Measurements from ENCODE around the gene COL15A1.

GRCh38 chr9:99101271-99101670 lies 157.6 kb downstream of the COL15A1 start:
- no peak for TF ChIP-seq CTCF (IDR thresholded peaks at IDR 0.05)
- no peak for TF ChIP-seq EP300 (IDR thresholded peaks at IDR 0.05)
- TF ChIP-seq POLR2A (IDR thresholded peaks at IDR 0.05), result no peak

Measured in tibial nerve (tissue), 4 donors.